ENCODE data around the gene ATL2.

GRCh38 chr2:38317725-38318124 lies 59.3 kb downstream of the ATL2 start:
- no peak for TF ChIP-seq CTCF (IDR thresholded peaks at IDR 0.05; ENCODE audit: low read depth, low read length)
- TF ChIP-seq EZH2phosphoT487 (IDR thresholded peaks at IDR 0.05; ENCODE audit: low read depth): no peak
